GM19043 (cell line): ENCODE data around the gene SNAI1.
"Not testable (repeated sequence)": the region's sequence is repeated elsewhere in the genome, so short reads cannot be mapped to it uniquely, and the experiment has no call there.

Source experiments
- ATAC-seq: cut with Tn5 transposase; IDR thresholded peaks from one replicate; pipeline ENCODE4 v1.9.1; 2021; ENCODE audit warnings: low read depth; ENCODE audit not compliant: unreplicated experiment

Gene SNAI1

GRCh38 chr20:50011597-50011996 is 28.8 kb downstream of the SNAI1 start:
- not testable (repeated sequence) for ATAC-seq

GRCh38 chr20:50012282-50013263 is 29.8 kb downstream of the SNAI1 start:
- no peak for ATAC-seq

GRCh38 chr20:50013976-50014375 is 31.2 kb downstream of the SNAI1 start:
- no peak for ATAC-seq

GRCh38 chr20:50014570-50015562 is 32.1 kb downstream of the SNAI1 start:
- ATAC-seq = no peak

- ATAC-seq = no peak
These were observed 32.8 kb downstream of the SNAI1 start for GRCh38 chr20:50015636-50015992.

- ATAC-seq = no peak
These were observed 33.4 kb downstream of the SNAI1 start for GRCh38 chr20:50015993-50016770.

- ATAC-seq = no peak
These were observed 34.4 kb downstream of the SNAI1 start for GRCh38 chr20:50017160-50017559.

- ATAC-seq = no peak
These were observed 34.9 kb downstream of the SNAI1 start for GRCh38 chr20:50017576-50018248.

GRCh38 chr20:50019466-50020256 is 36.9 kb downstream of the SNAI1 start:
- ATAC-seq = no peak

GRCh38 chr20:50020288-50020687 is 37.5 kb downstream of the SNAI1 start:
- no peak for ATAC-seq

- no peak for ATAC-seq
These were observed 39.9 kb downstream of the SNAI1 start for GRCh38 chr20:50022676-50023075.

- ATAC-seq = no peak
These were observed 40.5 kb downstream of the SNAI1 start for GRCh38 chr20:50023116-50023805.

GRCh38 chr20:50026746-50027575 is 44.2 kb downstream of the SNAI1 start:
- ATAC-seq = no peak

- ATAC-seq = no peak
These were observed 44.9 kb downstream of the SNAI1 start for GRCh38 chr20:50027611-50028105.

GRCh38 chr20:50029083-50029696 is 46.4 kb downstream of the SNAI1 start:
- no peak for ATAC-seq

- no peak for ATAC-seq
These were observed 47.1 kb downstream of the SNAI1 start for GRCh38 chr20:50029697-50030461.
